ENCODE results near the gene GNPNAT1.

GRCh38 chr14:52780893-52781292 lies 10.5 kb downstream of the GNPNAT1 start:
- TF ChIP-seq CTCF (IDR thresholded peaks at IDR 0.05) (no peak), POLR2A (IDR thresholded peaks at IDR 0.05) (no peak)

Data from ovary (tissue), 3 donors.